HG02798 (cell line): ENCODE data around the gene HEPH.
"Not testable (repeated sequence)": the region's sequence is repeated elsewhere in the genome, so short reads cannot be mapped to it uniquely, and the experiment has no call there.

ENCODE experiments used
- ATAC-seq: cut with Tn5 transposase; IDR thresholded peaks from one replicate; pipeline ENCODE4 v1.9.1; 2021; ENCODE audit warnings: mild to moderate bottlenecking; ENCODE audit not compliant: unreplicated experiment, poor library complexity

HEPH gene

DNA sequence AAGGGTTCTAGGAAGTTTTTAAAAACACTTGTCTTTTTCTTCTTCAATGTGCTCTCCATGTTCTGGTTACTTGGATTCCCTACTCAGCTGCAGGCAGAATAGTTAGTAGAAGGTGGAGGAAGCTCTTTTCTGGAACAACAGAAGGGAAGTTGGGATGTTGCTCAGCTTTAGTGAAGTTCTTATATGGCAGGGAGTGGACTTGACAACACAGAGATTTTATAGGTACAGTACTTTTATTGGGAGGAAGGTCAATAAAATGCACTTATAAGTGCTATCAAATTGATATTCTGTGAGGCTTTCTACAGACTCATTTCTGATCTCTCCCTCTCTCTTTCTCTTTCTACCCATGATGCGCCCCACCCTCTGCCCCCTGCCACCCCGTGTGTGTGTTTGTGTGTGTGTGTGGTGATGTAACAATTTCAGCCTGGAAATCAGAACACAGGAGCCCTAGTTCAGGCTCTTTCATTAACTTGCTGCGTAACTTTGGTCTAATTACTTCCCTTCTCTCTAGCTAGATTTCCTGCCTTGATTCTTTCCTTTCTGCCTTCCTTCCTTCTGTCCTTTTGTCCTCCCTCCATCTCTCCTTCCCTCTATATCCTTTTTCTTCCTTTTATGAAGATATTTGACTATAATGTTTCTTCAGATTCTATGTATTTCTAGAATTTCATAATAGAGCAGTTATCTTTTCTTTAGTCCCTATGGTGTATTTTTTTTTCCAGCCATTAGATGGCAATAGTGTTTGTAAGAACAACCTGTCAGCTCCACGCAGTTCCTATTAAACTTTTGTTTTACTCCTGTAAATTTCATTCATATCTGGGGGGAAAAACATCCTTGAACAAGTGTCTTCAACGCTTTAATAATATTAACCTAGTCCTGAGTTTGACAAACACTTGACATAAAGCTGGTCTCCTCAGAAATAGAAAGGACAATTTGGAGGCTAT, 37.1 kb downstream of the HEPH start:
- peak; percentile 59 for ATAC-seq

DNA sequence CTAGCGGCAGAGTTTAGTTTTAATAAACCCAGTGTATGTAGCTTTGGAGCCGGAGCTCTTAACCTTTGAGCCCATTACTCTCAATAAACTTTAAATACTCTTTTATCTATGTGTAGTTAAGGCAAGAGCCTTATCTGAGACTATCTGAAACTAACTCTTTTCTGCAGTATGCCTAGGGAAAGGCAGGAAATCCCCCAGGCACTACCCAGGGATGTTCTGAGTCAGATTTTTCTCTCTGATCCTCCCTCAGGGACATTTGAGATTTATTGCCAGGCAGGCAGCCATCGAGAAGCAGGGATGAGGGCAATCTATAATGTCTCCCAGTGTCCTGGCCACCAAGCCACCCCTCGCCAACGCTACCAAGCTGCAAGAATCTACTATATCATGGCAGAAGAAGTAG, 39.1 kb downstream of the HEPH start:
- ATAC-seq, result no peak

DNA sequence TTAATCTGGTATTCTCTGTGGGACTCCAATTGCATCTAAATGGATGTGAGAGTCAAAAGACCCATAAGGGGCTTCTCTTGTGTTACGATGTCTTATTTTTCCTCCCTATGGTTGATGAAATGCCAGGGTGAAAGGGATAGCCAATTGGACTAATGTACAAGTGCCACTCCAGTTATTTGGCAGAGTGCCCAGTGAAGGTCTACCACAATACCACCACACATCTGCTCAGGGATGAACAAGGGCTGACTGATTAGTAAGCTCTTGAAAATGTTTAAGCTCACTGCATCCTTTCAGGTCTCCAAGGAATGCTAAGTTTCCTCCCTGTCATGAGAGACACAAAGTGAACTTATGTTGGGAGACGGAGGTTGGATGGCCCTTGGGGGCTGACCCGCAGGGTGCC, 57.8 kb downstream of the HEPH start:
- ATAC-seq, result no peak

DNA sequence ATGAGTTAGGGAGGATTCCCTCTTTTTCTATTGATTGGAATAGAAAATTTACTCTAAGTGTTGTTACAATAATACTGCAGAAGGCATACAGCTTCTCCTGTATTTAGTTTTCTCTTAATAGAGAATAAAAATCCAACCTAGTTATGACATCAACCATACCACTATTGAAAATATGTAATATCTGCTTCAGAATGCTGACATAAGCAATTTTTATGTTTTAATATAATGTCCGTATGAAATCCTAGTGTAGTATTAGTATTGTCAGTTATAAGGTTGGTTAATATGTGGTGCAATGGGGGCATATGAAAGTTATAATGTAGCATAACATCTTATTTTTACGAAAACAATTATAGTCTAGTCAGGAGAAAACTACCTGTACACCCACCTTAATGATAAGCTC, 68.2 kb downstream of the HEPH start:
- ATAC-seq, result no peak

DNA sequence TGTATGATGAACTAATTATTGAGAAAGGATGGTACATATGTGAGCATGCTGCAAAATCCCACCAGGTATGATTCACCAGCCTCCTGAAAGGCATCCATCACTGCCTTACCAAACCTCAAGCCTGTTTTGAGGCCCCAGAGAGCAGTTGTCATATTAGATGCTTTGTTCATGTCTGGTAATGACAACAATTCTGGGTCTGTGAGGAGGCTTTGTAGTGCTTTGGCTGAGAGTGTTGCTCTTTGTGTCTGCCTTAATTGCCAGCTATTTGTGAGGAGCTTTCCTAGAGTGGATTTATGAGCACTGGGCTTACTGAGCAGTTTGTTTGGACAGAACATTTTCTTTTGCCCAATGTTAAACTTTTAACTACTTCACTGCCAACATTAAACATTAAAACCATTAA, 69.2 kb downstream of the HEPH start:
- ATAC-seq, result no peak

DNA sequence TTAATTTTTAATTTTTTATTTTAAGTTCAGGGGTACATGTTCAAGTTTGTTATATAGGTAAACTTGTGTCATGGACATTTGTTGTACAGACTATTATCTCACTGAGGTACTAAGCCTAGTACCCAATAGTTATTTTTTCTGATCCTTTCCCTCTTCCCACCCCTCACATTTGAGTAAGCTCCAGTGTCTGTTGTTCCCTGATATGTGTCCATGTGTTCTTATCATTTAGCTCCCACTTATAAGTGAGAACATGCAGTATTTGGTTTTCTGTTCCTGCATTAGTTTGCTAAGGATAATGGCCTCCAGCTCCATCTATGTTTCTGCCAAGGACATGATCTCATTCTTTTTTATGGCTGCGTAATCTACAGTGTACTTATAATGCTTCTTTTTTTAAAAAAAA, 69.9 kb downstream of the HEPH start:
- not testable (repeated sequence) for ATAC-seq

DNA sequence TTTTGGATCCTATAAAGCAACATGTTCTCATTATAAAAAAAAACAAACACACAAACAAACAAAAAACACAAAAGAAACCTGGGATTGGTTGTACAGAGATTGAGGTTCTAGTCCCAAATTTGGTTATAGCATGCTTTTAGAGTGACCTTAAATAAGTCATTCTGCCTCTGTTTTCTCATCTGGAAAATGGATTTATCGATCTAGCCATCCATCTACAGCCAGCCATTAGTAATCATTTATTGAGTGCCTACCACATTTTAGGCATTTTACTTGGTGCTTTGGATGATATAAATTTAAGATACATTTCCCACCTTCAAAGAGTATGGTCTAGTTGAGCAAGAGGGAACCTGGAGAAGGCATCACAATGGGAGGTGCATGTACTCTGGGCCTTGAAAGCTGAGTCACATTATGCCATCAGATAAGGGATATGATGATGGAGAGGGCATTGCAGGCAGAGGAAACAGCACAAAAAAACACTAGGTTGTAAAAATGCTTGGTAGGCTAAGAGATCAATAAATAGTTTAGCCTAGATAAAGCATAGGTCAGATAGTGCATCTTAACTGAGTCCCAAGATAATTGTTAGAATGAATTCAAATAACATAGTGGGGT, 91.4 kb downstream of the HEPH start:
- ATAC-seq, result no peak

DNA sequence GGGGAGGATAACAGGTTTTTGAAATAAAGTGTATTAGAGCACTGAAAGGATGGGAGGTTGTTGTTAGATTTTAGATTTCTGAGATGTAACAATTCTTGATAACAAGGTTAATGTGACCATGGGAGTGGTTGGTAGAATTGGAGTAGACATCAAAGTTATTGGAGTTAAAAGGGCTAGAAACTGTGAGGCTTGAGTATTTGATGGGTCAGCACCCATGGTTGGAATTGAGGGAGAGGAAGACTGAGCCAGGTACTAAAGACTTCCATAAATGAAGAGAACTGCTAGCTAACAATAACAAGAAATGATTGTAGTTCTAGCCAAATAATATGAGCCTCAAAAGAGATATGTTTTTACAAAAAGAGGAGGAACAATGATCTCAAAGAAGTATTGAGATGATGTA, 98.8 kb downstream of the HEPH start:
- no peak for ATAC-seq
